Measurements from ENCODE around the gene TIMM21. TPM values are rescaled to one million over a fixed set of nuclear protein-coding genes. Genes with fewer than 3 reads are reported as not detected.

Gene TIMM21
- total RNA-seq, 1 experiment from 2014 or later: 15.6 TPM

GRCh38 chr18:74163019-74163660, 14.8 kb downstream of the TIMM21 start:
- Mint-ChIP-seq H3K27me3 (ENCODE audit: insufficient read depth, unreplicated experiment) (no peaks in the 10 kb centered on the region), H3K4me3 (ENCODE audit: unreplicated experiment) (no peak overlapping the region), H3K36me3 (ENCODE audit: insufficient read depth, unreplicated experiment) (peaks cover 8% of the 10 kb centered on the region), H3K27ac (ENCODE audit: unreplicated experiment) (no peak overlapping the region), H3K9me3 (ENCODE audit: unreplicated experiment) (no peaks in the 10 kb centered on the region), H3K4me1 (ENCODE audit: low read depth, unreplicated experiment) (no peaks in the 10 kb centered on the region)
- Histone ChIP-seq H3K9me3 (no peaks in the 10 kb centered on the region), H3K36me3 (ENCODE audit: control insufficient read depth, insufficient read depth, low read length) (no peaks in the 10 kb centered on the region), H3K4me1 (no peaks in the 10 kb centered on the region), H3K4me3 (ENCODE audit: low read depth, low read length) (no peak overlapping the region), H3K27me3 (replicated peaks; ENCODE audit: control insufficient read depth, insufficient read depth, low read length) (no peaks in the 10 kb centered on the region)
- intact Hi-C loops (cut with micrococcal nuclease; ENCODE audit: unreplicated experiment): no loop called here
- POLR2A ChIA-PET: no interaction called here
- no peak for DNase-seq
- CTCF ChIA-PET: no interaction called here
- TF ChIP-seq CTCF (IDR thresholded peaks at IDR 0.05; ENCODE audit: insufficient read depth in 1 of 2, low read depth in 1 of 2, low read length in 1 of 2, severe bottlenecking in 1 of 2, unreplicated experiment in 1 of 2): no peak
- BruUV-seq (replicated peaks): no TSS peak

GRCh38 chr18:74166386-74166785, 18.1 kb downstream of the TIMM21 start:
- no peaks in the 10 kb centered on the region for H3K4me1 Mint-ChIP-seq (ENCODE audit: low read depth, unreplicated experiment)
- H3K27ac Mint-ChIP-seq (ENCODE audit: unreplicated experiment): no peak overlapping the region
- no peaks in the 10 kb centered on the region for H3K9me3 Mint-ChIP-seq (ENCODE audit: unreplicated experiment)
- TF ChIP-seq CTCF (IDR thresholded peaks at IDR 0.05; ENCODE audit: insufficient read depth in 1 of 2, low read depth in 1 of 2, low read length in 1 of 2, severe bottlenecking in 1 of 2, unreplicated experiment in 1 of 2): no peak
- Histone ChIP-seq H3K9me3 (no peaks in the 10 kb centered on the region), H3K36me3 (ENCODE audit: control insufficient read depth, insufficient read depth, low read length) (no peaks in the 10 kb centered on the region), H3K4me3 (ENCODE audit: low read depth, low read length) (no peak overlapping the region), H3K27me3 (replicated peaks; ENCODE audit: control insufficient read depth, insufficient read depth, low read length) (no peaks in the 10 kb centered on the region), H3K4me1 (no peaks in the 10 kb centered on the region)
- DNase-seq: no peak
- POLR2A ChIA-PET: no interaction called here
- no TSS peak for BruUV-seq (replicated peaks)
- peaks cover 2% of the 10 kb centered on the region for H3K27me3 Mint-ChIP-seq (ENCODE audit: insufficient read depth, unreplicated experiment)
- no peak overlapping the region for H3K4me3 Mint-ChIP-seq (ENCODE audit: unreplicated experiment)
- CTCF ChIA-PET: interaction anchor here (0.5 to 0.7 kb wide), 2 partner anchors 14 to 163 kb away, joined by 3 read pairs; no protein-coding TSS in a partner anchor
- intact Hi-C loops (cut with micrococcal nuclease; ENCODE audit: unreplicated experiment): no loop called here
- no peaks in the 10 kb centered on the region for H3K36me3 Mint-ChIP-seq (ENCODE audit: insufficient read depth, unreplicated experiment)

GRCh38 chr18:74171910-74172606, 23.7 kb downstream of the TIMM21 start:
- Histone ChIP-seq H3K36me3 (ENCODE audit: control insufficient read depth, insufficient read depth, low read length) (no peaks in the 10 kb centered on the region), H3K4me3 (ENCODE audit: low read depth, low read length) (peak overlapping the region; percentile 21), H3K9me3 (no peaks in the 10 kb centered on the region), H3K4me1 (no peaks in the 10 kb centered on the region), H3K27me3 (replicated peaks; ENCODE audit: control insufficient read depth, insufficient read depth, low read length) (no peaks in the 10 kb centered on the region)
- Mint-ChIP-seq H3K36me3 (ENCODE audit: insufficient read depth, unreplicated experiment) (no peaks in the 10 kb centered on the region), H3K27me3 (ENCODE audit: insufficient read depth, unreplicated experiment) (peaks cover 4% of the 10 kb centered on the region), H3K4me3 (ENCODE audit: unreplicated experiment) (peak overlapping the region; percentile 75), H3K9me3 (ENCODE audit: unreplicated experiment) (no peaks in the 10 kb centered on the region), H3K4me1 (ENCODE audit: low read depth, unreplicated experiment) (peaks cover 10% of the 10 kb centered on the region), H3K27ac (ENCODE audit: unreplicated experiment) (no peak overlapping the region)
- DNase-seq: no peak
- intact Hi-C loops (cut with micrococcal nuclease; ENCODE audit: unreplicated experiment): loop anchor here (1.0 kb wide), 1 partner anchor 24 kb away; no protein-coding TSS in a partner anchor
- no TSS peak for BruUV-seq (replicated peaks)
- ChIA-PET POLR2A (no interaction called here), CTCF (no interaction called here)
- no peak for TF ChIP-seq CTCF (IDR thresholded peaks at IDR 0.05; ENCODE audit: insufficient read depth in 1 of 2, low read depth in 1 of 2, low read length in 1 of 2, severe bottlenecking in 1 of 2, unreplicated experiment in 1 of 2)

All from Caco-2 (cell line).